Measurements from ENCODE around the gene NT5DC1. TPM values are rescaled to one million over a fixed set of nuclear protein-coding genes. Genes with fewer than 3 reads are reported as not detected.

NT5DC1 gene
- total and polyA plus RNA-seq, 4 donors: 8.6 to 49.0 (median 22.1) TPM

DNA sequence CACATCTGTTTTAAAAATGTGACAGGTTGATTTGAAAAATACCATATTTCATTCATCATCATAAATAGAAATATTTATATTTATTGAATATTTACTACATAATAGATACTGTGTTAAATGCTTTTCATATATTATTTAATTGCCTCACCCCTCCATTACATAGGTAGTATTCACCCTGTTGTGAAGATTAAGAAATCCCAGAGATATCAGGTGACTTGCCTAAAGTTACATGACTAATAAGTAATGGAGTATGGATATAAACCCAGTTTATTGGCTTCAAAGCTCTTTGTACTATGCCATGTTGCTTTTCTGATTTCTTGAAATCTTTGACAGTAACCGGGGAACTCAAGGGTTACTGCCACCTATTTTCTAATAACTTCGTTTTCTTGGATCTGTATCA, 189.2 kb downstream of the NT5DC1 start:
- Histone ChIP-seq H3K27ac (ENCODE audit: low read depth in 1 of 2, low read length in 1 of 2) (no peak overlapping the region), H3K9ac (ENCODE audit: insufficient read depth in 1 of 2, low read length in 2 of 2) (no peak overlapping the region), H3K36me3 (ENCODE audit: control insufficient read depth in 4 of 4, insufficient read depth in 4 of 4, low read length in 4 of 4) (no peaks in the 10 kb centered on the region), H3K4me1 (ENCODE audit: control insufficient read depth in 5 of 5, insufficient read depth in 5 of 5, low read length in 5 of 5) (no peaks in the 10 kb centered on the region), H3K4me3 (no peak overlapping the region), H3K9me3 (ENCODE audit: control insufficient read depth in 4 of 4, insufficient read depth in 3 of 4, low read length in 3 of 4) (no peaks in the 10 kb centered on the region), H3K27me3 (ENCODE audit: control insufficient read depth in 3 of 3, insufficient read depth in 3 of 3, low read length in 2 of 3) (no peaks in the 10 kb centered on the region)
- no peak for ATAC-seq (ENCODE audit: insufficient read depth, low FRiP score)
- TF ChIP-seq, protein P1, sequence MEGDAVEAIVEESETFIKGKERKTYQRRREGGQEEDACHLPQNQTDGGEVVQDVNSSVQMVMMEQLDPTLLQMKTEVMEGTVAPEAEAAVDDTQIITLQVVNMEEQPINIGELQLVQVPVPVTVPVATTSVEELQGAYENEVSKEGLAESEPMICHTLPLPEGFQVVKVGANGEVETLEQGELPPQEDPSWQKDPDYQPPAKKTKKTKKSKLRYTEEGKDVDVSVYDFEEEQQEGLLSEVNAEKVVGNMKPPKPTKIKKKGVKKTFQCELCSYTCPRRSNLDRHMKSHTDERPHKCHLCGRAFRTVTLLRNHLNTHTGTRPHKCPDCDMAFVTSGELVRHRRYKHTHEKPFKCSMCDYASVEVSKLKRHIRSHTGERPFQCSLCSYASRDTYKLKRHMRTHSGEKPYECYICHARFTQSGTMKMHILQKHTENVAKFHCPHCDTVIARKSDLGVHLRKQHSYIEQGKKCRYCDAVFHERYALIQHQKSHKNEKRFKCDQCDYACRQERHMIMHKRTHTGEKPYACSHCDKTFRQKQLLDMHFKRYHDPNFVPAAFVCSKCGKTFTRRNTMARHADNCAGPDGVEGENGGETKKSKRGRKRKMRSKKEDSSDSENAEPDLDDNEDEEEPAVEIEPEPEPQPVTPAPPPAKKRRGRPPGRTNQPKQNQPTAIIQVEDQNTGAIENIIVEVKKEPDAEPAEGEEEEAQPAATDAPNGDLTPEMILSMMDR (IDR thresholded peaks at IDR 0.05; ENCODE audit: control extremely low read depth, extremely low read depth): no peak
- DNase-seq: no peak
- 86 to 90% methylated on average over 2 of the region's 2 CpGs for WGBS, 2 donors

DNA sequence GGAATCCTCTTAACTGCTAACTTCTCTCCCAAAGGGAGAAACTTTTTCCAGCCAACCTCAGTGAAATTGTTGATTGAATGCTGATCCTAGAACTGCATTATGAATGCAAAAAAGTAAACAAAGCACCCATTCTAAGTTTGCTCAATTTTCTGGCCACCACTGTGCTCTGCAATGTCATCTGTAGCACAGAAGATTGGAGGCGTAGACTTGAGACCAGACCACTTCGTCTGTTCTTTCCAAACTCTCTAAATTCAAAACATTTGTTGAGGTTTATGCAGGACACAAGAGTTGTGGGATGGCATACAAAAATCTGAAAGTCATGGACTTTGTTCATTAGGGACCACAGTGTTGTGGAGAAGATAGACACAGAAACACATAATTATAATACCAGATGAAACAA, 190.1 kb downstream of the NT5DC1 start:
- no peaks in the 10 kb centered on the region for H3K9me3 ChIP-seq (ENCODE audit: control insufficient read depth in 4 of 4, insufficient read depth in 3 of 4, low read length in 3 of 4)
- DNase-seq (no peak), ATAC-seq (ENCODE audit: insufficient read depth, low FRiP score) (no peak)
- H3K4me1 ChIP-seq (ENCODE audit: control insufficient read depth in 5 of 5, insufficient read depth in 5 of 5, low read length in 5 of 5): no peaks in the 10 kb centered on the region
- TF ChIP-seq, protein P1 (IDR thresholded peaks at IDR 0.05; ENCODE audit: control extremely low read depth, extremely low read depth): no peak
- 90 to 95% methylated on average over 2 of the region's 2 CpGs for WGBS, 2 donors
- H3K27me3 ChIP-seq (ENCODE audit: control insufficient read depth in 3 of 3, insufficient read depth in 3 of 3, low read length in 2 of 3): no peaks in the 10 kb centered on the region
- H3K36me3 ChIP-seq (ENCODE audit: control insufficient read depth in 4 of 4, insufficient read depth in 4 of 4, low read length in 4 of 4): no peaks in the 10 kb centered on the region
- no peak overlapping the region for H3K4me3 ChIP-seq
- no peak overlapping the region for H3K27ac ChIP-seq (ENCODE audit: low read depth in 1 of 2, low read length in 1 of 2)
- H3K9ac ChIP-seq (ENCODE audit: insufficient read depth in 1 of 2, low read length in 2 of 2): no peak overlapping the region

DNA sequence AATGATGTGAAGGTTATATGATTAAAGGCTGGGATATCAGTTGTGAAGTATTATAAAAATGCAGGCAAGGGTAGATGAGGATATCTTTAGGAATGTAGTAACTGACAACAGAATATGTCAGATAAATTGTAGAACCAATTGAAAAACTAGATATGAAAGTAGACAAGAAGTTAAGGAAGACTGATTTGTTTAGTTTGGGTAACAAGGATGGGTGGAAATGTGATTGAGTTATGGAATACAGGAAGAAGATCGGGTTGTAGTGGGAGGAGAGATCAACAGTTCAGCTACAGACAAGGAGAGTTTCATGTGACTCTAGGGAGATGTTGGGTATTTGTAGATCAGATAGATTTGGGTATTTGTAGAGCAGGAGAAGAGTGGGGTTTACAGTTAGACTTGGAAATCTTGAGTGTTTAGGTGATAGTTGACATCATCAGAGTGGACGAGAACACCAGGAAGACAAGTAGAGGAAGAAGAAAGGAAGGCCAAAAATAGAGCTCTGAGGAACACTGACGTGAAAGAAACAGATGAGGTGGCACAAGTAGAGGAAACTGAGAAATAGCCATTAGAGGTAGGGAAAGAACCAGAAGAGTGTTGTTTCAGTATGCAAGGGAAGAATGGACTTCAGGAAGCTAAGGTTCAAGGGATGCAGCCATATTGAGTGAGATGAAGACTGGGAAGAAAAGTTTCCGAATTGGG, 191.2 kb downstream of the NT5DC1 start:
- Histone ChIP-seq H3K27me3 (ENCODE audit: control insufficient read depth in 3 of 3, insufficient read depth in 3 of 3, low read length in 2 of 3) (no peaks in the 10 kb centered on the region), H3K9me3 (ENCODE audit: control insufficient read depth in 4 of 4, insufficient read depth in 3 of 4, low read length in 3 of 4) (no peaks in the 10 kb centered on the region), H3K36me3 (ENCODE audit: control insufficient read depth in 4 of 4, insufficient read depth in 4 of 4, low read length in 4 of 4) (no peaks in the 10 kb centered on the region), H3K4me1 (ENCODE audit: control insufficient read depth in 5 of 5, insufficient read depth in 5 of 5, low read length in 5 of 5) (no peaks in the 10 kb centered on the region), H3K27ac (ENCODE audit: low read depth in 1 of 2, low read length in 1 of 2) (no peak overlapping the region), H3K4me3 (no peak overlapping the region), H3K9ac (ENCODE audit: insufficient read depth in 1 of 2, low read length in 2 of 2) (no peak overlapping the region)
- TF ChIP-seq, protein P1 (IDR thresholded peaks at IDR 0.05; ENCODE audit: control extremely low read depth, extremely low read depth): no peak
- 54 to 62% methylated on average over 4 of the region's 4 CpGs for WGBS, 2 donors
- ATAC-seq (ENCODE audit: insufficient read depth, low FRiP score): no peak
- DNase-seq: no peak

DNA sequence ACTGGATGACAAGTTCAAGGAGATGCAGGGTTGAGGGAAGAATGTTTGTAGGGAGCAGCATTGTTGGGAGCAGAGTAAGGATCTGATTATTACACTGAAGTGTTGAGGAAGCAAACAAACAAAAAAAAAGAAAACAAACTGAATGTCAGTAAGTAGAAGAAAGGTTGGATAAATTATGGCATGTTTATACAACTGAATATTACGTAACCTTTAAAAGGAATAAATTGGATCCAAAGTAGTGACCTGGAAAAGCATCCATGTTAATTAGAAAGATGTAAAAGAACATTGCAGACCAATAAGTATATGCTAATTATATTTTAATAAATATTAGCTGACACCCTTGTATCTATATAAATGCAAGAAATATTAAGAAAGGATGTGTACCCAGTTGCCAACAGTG, 191.9 kb downstream of the NT5DC1 start:
- DNase-seq: no peak
- ATAC-seq (ENCODE audit: insufficient read depth, low FRiP score): no peak
- H3K4me1 ChIP-seq (ENCODE audit: control insufficient read depth in 5 of 5, insufficient read depth in 5 of 5, low read length in 5 of 5): no peaks in the 10 kb centered on the region
- H3K4me3 ChIP-seq: no peak overlapping the region
- H3K9me3 ChIP-seq (ENCODE audit: control insufficient read depth in 4 of 4, insufficient read depth in 3 of 4, low read length in 3 of 4): peaks cover 0 to under 1% (median 0%) of the 10 kb centered on the region in 4 donors
- TF ChIP-seq, protein P1 (IDR thresholded peaks at IDR 0.05; ENCODE audit: control extremely low read depth, extremely low read depth): no peak
- no peaks in the 10 kb centered on the region for H3K36me3 ChIP-seq (ENCODE audit: control insufficient read depth in 4 of 4, insufficient read depth in 4 of 4, low read length in 4 of 4)
- H3K9ac ChIP-seq (ENCODE audit: insufficient read depth in 1 of 2, low read length in 2 of 2): no peak overlapping the region
- H3K27me3 ChIP-seq (ENCODE audit: control insufficient read depth in 3 of 3, insufficient read depth in 3 of 3, low read length in 2 of 3): no peaks in the 10 kb centered on the region
- H3K27ac ChIP-seq (ENCODE audit: low read depth in 1 of 2, low read length in 1 of 2): no peak overlapping the region
- 92 to 96% methylated on average over 1 of the region's 1 CpG for WGBS, 2 donors

All from lung (tissue), 12 donors.